IPS DF 6.9 (cell line): ENCODE results near the gene GPI.

Experiments used
- DNase-seq: peaks from one replicate; pipeline ENCODE4 v3.0.0-alpha.2; 2013; ENCODE audit warnings: low read depth, low spot score
- H3K27ac ChIP-seq: one replicate; pipeline ENCODE4 v1.5.1; 2013; ENCODE audit warnings: low read length, control low read depth
- H3K27me3 ChIP-seq: 2 replicates; pipeline ENCODE4 v1.6.1; 2013; ENCODE audit warnings: mild to moderate bottlenecking, low read length; ENCODE audit not compliant: control insufficient read depth, insufficient read depth
- H3K36me3 ChIP-seq: 2 replicates; pipeline ENCODE4 v1.6.1; 2013; ENCODE audit warnings: low read length; ENCODE audit not compliant: control insufficient read depth, insufficient read depth
- H3K4me1 ChIP-seq: 2 replicates; pipeline ENCODE4 v1.6.1; 2013; ENCODE audit warnings: low read length; ENCODE audit not compliant: control insufficient read depth, insufficient read depth
- H3K4me3 ChIP-seq: 2 replicates; pipeline ENCODE4 v1.5.1; 2013; ENCODE audit warnings: mild to moderate bottlenecking, low read length
- H3K9me3 ChIP-seq: 2 replicates; pipeline ENCODE4 v1.6.1; 2013; ENCODE audit warnings: low read length, inconsistent platforms; ENCODE audit not compliant: control insufficient read depth, insufficient read depth
- WGBS: extraction: QIAGEN DNeasy Blood & Tissue Kit; methylation state at CpG from one replicate; pipeline ENCODE4 v1.1.7; 2013; ENCODE audit warnings: mixed read lengths, missing lambda C conversion rate; ENCODE audit not compliant: insufficient read length, insufficient coverage; 5-methylcytosine and 5-hydroxymethylcytosine counted together

Gene GPI

DNA sequence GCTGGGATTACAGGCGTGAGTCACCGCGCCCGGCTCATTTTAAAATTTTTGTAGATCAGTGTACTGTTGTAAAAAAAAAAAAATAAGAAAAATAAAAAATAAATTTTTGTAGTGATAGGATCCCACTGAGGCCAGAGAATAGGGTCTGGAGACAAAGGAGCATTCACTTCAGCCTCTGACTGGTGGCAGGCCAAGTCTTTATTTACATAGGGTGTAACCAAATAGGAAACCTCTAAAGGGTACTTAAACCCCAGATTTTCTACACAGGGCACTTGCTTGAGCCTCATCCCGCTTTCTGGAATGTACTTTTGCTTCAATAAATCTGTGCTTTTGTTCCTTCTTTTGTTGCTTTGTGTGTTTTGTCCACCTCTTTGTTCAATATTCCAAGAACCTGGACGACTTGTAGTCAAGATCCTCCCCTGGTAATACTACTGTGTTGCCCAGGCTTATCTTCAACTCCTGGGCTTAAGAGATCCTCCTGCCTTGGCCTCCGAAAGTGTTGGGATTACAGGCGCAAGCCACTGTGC lies 37.1 kb downstream of the GPI start:
- no peak overlapping the region for H3K4me3 ChIP-seq
- DNase-seq, result no peak
- no peaks in the 10 kb centered on the region for H3K9me3 ChIP-seq
- no peak overlapping the region for H3K27ac ChIP-seq
- H3K4me1 ChIP-seq, result no peaks in the 10 kb centered on the region; the same call in 1 of the 2 replicates
- no CpG with 5 or more reads among the region's 8 CpGs for WGBS
- peaks cover 10% of the 10 kb centered on the region; the same call in 1 of the 2 replicates for H3K36me3 ChIP-seq
- no peaks in the 10 kb centered on the region for H3K27me3 ChIP-seq

DNA sequence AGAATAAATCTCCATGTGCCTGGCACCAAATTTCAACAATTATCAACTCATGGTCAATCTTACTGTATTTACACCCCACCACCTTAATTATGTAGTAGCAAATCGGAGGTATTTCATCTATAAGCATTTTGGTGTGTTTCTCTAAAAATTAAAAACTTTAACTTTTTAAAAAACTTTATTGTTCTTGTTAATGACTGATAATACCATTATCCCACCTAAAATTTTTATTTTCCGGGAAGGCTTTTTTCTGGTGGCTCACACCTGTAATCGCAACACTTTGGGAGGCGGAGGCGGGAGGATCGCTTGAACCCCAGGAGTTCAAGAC lies 38.8 kb downstream of the GPI start:
- peaks cover 8% of the 10 kb centered on the region for H3K36me3 ChIP-seq
- no peak for DNase-seq
- H3K27me3 ChIP-seq, result no peaks in the 10 kb centered on the region
- peak overlapping the region; percentile 34; the same call in 1 of the 2 replicates for H3K4me3 ChIP-seq
- no CpG with 5 or more reads among the region's 6 CpGs for WGBS
- H3K9me3 ChIP-seq, result no peaks in the 10 kb centered on the region
- H3K27ac ChIP-seq, result no peak overlapping the region
- H3K4me1 ChIP-seq, result no peaks in the 10 kb centered on the region; the same call in 1 of the 2 replicates

DNA sequence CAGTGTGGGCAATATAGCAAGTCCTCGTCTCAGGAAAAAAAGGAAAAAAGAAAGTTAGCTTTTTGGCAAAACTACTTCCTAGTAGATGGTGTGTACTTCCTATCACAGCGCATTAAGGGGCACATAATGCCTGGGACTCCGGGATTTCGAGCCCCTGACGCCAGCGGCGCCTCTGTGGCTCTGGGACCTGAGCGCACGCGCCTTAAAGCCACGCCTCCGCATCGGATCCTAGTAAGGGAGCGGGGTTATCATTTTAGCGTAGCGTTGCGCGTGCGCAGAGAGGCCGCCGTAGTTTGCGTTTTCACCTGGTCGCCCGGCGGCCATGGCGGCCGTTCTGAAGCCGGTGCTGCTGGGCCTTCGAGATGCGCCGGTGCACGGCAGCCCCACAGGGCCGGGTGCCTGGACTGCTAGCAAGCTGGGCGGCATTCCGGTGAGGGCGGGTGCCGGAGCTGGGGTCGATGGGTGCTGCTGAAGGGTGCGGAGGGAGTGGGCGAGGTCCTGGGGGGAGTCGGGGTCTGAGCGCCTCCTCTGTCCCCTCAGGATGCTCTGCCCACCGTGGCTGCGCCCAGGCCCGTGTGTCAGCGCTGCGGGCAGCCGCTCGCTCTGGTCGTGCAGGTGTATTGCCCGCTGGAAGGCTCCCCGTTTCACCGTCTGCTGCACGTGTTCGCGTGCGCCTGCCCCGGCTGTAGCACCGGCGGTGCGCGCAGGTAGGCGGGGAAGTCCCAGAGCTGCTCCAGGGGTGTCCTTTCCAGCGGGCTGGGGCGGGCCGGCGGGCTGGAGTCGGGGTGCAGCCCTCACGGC lies 39.3 kb downstream of the GPI start, which contains the start of gene PDCD2L:
TSS of gene PDCD2L (plus strand) at position 291 of the 801 bp plus-strand sequence. CDS start at position 323, 32 bp downstream.
- peak within 1 kb of the TSS; percentile 89 for H3K4me3 ChIP-seq
- whole genome bisulfite sequencing, result no CpG with 5 or more reads among the region's 69 CpGs
- H3K27ac ChIP-seq, result no peak within 1 kb of the TSS
- H3K27me3 ChIP-seq, result no peaks in the 10 kb centered on the region
- no peaks in the 10 kb centered on the region; the same call in 1 of the 2 replicates for H3K4me1 ChIP-seq
- H3K36me3 ChIP-seq, result peaks cover 13% of the 10 kb centered on the region
- DNase-seq, result peak; percentile 91
- H3K9me3 ChIP-seq, result no peaks in the 10 kb centered on the region

DNA sequence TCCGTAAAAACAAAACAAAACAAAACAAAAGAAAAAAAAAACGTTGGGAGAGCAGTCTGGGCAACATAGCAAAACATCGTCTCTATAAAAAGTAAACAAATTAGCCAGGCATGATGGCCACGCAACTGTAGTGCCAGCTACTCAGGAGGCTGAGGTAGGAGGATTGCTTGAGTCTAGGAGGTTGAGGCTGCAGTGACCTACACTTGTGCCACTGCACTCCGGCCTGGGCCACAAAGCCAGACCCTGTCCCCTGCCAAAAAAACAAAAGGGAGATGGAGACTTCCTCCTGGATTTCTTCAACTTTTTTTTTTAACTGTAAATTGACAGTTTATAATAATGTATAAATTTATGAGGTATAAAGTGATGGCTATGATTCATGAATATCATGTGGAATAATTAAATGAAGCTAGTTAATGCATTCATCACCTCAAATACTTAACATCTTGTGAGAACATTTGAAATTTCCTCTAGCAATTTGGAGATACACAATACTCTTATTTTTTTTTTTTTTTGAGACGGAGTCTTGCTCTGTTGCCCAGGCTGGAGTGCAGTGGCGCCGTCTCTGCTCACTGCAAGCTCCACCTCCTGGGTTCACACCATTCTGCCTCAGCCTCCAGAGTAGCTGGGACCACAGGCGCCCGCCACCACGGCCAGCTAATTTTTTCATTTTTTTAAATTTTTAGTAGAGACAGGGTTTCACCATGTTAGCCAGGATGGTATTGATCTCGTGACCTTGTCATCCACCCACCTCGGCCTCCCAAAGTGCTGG lies 41.1 kb downstream of the GPI start:
- peaks cover 7% of the 10 kb centered on the region for H3K36me3 ChIP-seq
- DNase-seq, result no peak
- no peak overlapping the region for H3K27ac ChIP-seq
- H3K4me3 ChIP-seq, result no peak overlapping the region
- no peaks in the 10 kb centered on the region for H3K9me3 ChIP-seq
- WGBS, result no CpG with 5 or more reads among the region's 13 CpGs
- H3K27me3 ChIP-seq, result no peaks in the 10 kb centered on the region
- no peaks in the 10 kb centered on the region; the same call in 1 of the 2 replicates for H3K4me1 ChIP-seq

DNA sequence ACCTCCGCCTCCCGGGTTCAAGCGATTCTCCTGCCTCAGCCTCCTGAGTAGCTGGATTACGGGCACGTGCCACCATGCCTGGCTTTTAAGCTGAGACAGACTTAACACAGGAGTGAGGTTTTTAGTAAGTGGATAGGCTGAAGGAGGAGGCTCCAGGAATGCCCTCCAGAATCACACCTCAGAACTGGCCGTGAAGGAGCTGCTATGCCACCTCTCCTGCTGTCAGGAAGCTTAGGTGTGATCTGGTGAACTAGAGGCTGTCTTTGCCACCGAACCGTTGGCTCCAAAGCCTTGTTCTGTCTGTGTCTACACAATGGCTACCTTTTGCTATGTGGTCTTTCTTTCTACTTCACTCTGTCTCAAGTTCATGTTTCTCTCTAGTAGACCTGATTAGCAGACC lies 43.4 kb downstream of the GPI start:
- H3K27me3 ChIP-seq, result no peaks in the 10 kb centered on the region
- no CpG with 5 or more reads among the region's 8 CpGs for WGBS
- H3K4me3 ChIP-seq, result no peak overlapping the region
- no peaks in the 10 kb centered on the region; the same call in 1 of the 2 replicates for H3K4me1 ChIP-seq
- DNase-seq, result no peak
- H3K27ac ChIP-seq, result no peak overlapping the region
- H3K9me3 ChIP-seq, result no peaks in the 10 kb centered on the region
- peaks cover 9% of the 10 kb centered on the region for H3K36me3 ChIP-seq

DNA sequence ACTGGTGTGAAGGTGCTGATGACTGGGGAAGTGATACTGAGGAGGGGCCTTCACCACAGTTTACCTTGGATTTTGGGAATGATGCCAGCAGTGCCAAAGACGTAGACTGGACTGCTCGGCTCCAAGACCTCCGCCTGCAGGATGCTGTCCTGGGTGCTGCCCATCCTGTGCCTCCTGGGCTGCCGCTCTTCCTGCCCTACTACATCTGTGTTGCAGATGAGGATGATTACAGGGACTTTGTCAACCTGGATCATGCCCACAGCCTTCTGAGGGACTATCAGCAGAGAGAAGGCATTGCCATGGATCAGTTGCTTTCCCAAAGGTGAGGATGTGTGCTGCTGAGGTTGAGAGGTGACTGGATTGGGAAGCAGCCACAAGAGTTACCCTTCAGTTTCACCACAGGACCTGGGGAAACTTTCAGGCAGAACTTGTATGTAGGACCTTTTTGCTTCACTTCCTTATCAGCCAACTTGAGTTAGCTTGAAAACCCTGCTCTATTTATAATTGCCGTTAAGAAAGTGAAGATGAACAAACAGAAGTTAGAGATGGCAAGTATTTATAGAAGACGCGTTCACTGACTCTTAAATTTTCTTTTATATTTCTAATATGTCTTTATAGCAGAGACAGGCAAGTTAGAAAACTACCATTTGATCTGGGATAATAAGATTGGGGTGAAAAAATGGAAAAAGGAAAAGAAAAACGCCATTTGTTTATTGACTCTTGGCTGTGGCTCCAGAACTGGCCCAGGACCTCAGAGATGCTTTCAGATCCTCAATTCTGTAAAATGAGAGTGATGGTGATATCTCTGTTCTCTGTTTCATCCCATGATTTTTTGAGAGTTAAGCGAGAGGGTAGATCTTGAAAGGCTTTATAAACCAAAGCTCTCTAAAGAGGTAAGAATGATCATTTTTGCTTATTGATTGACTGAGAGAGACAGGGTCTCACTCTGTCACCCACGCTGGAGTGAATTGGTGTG lies 44.5 kb downstream of the GPI start:
- no peaks in the 10 kb centered on the region; the same call in 1 of the 2 replicates for H3K4me1 ChIP-seq
- DNase-seq, result no peak
- H3K27me3 ChIP-seq, result no peaks in the 10 kb centered on the region
- H3K27ac ChIP-seq, result no peak overlapping the region
- no CpG with 5 or more reads among the region's 10 CpGs for WGBS
- peaks cover 9% of the 10 kb centered on the region for H3K36me3 ChIP-seq
- H3K4me3 ChIP-seq, result no peak overlapping the region
- no peaks in the 10 kb centered on the region for H3K9me3 ChIP-seq

DNA sequence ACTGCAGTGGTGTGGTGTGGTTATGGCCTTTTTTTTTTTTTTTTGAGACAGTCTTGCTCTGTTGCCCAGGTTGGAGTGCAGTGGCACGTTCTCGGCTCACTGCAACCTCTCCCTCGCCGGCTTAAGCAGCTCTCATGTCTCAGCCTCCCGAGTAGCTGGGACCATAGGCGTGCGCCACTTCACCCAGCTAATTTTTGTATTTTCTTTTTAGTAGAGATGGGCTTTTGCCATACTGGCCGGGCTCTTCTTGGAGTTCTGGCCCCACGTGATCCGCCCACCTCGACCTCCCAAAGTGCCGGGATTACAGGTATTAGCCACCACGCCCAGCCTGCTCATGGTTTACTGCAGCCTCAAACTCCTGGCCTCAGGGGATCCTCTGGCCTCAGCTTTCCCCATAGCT lies 46.2 kb downstream of the GPI start:
- peaks cover 18% of the 10 kb centered on the region for H3K36me3 ChIP-seq

DNA sequence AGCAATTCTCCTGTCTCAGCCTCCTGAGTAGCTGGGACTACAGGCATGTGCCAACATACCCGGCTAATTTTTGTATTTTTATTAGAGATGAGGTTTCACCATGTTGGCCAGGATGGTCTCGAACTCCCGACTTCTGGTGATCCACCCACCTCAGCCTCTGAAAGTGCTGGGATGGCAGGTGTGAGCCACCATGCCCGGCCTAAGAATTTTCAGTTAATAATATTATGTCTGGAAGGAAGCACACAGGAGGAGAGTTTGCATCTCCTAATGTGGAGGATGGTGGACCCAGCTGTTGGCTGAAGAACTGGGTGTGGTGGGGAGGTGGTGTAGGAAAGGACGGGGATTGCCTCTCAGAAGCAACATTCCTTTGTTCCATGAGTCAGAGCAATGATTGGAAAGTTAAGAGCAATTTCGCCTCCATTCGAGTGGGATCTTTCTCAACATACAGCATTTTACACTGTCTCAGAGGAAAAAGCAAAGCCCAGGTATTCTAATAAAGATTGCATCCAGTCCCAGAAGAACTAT lies 51.1 kb downstream of the GPI start:
- Histone ChIP-seq H3K27me3 (no peaks in the 10 kb centered on the region), H3K4me3 (no peak overlapping the region), H3K4me1 (no peaks in the 10 kb centered on the region), H3K27ac (no peak overlapping the region), H3K9me3 (no peaks in the 10 kb centered on the region), H3K36me3 (peaks cover 11% of the 10 kb centered on the region; the same call in 1 of the 2 replicates)
- no peak for DNase-seq
- WGBS, result no CpG with 5 or more reads among the region's 7 CpGs

More for the DNA sequence above, 46.2 kb downstream of the GPI start:
- no peaks in the 10 kb centered on the region for H3K4me1 ChIP-seq
- H3K4me3 ChIP-seq, result no peak overlapping the region
- WGBS, result no CpG with 5 or more reads among the region's 13 CpGs
- H3K9me3 ChIP-seq, result no peaks in the 10 kb centered on the region
- no peaks in the 10 kb centered on the region for H3K27me3 ChIP-seq
- no peak overlapping the region for H3K27ac ChIP-seq
- no peak for DNase-seq

DNA sequence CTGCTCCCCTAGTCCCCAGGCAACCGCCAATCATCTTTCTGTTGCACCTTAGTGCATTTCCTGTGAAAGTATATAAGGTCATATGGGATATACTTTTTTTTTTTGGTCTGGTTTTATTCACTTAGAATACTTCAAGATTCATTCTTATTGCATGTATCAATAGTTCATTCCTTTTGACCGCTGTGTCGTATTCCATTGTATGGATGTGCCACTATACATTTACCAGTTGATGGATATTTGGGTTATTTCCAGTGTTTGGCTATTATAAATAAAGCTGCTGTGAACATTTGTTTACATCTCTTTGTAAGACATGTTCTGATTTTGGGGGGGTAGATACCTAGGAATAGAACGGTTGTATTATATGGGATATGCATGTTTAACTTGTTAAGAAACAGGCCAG lies 53.3 kb downstream of the GPI start:
- DNase-seq, result no peak
- H3K9me3 ChIP-seq, result no peaks in the 10 kb centered on the region
- no peaks in the 10 kb centered on the region for H3K4me1 ChIP-seq
- no peak overlapping the region for H3K4me3 ChIP-seq
- no peaks in the 10 kb centered on the region for H3K27me3 ChIP-seq
- no peak overlapping the region for H3K27ac ChIP-seq
- WGBS, result no CpG with 5 or more reads among the region's 4 CpGs
- H3K36me3 ChIP-seq, result peaks cover 9% of the 10 kb centered on the region; the same call in 1 of the 2 replicates
